ENCODE measurements around the gene OLFML1. TPM values are rescaled to one million over a fixed set of nuclear protein-coding genes. Genes with fewer than 3 reads are reported as not detected.

The OLFML1 gene
- total RNA-seq, 4 donors from 2014 or later, result 5.0 to 111 (median 23.8) TPM

DNA sequence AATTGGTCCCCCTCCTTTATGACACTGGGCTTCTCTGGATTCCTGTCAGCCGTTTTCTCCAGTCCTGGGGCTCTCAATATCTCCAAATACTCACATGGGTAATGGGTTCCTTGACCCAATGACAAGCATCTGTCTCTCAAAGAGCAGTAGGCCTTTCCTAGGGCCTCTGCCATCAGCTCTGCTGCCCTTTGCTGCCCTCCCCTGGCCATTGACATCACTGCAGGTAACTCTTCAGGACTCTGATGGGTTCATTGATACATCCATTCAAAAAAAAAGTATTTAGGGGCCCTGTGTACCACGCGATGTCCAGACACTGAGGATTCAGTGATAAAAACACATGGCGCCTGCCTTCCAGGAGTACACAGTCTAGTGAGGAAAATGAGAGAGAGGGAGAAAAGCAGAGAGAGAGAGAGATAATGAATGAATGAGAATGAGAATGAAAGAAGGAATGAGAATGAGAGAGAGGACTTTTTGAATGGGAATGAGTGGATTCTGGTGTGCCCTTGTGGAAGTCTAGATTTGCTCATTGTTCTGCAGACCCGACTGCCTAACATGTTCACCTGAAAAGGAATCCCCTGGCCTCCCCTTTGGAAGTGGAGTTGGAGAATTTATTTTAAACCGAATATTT is 42.6 kb upstream of the OLFML1 start:
- H3K36me3 ChIP-seq, result no peaks in the 10 kb centered on the region
- no peaks in the 10 kb centered on the region for H3K9me3 ChIP-seq
- H3K27ac ChIP-seq, result no peak overlapping the region
- H3K27me3 ChIP-seq, result no peaks in the 10 kb centered on the region
- intact Hi-C loops (cut with DNase I; ENCODE audit: low total_unique reads), result no loop called here
- peak; percentile 51 to 61 for DNase-seq
- H3K4me1 ChIP-seq, result no peaks in the 10 kb centered on the region
- H3K4me3 ChIP-seq, result no peak overlapping the region
- TF ChIP-seq, protein P1, sequence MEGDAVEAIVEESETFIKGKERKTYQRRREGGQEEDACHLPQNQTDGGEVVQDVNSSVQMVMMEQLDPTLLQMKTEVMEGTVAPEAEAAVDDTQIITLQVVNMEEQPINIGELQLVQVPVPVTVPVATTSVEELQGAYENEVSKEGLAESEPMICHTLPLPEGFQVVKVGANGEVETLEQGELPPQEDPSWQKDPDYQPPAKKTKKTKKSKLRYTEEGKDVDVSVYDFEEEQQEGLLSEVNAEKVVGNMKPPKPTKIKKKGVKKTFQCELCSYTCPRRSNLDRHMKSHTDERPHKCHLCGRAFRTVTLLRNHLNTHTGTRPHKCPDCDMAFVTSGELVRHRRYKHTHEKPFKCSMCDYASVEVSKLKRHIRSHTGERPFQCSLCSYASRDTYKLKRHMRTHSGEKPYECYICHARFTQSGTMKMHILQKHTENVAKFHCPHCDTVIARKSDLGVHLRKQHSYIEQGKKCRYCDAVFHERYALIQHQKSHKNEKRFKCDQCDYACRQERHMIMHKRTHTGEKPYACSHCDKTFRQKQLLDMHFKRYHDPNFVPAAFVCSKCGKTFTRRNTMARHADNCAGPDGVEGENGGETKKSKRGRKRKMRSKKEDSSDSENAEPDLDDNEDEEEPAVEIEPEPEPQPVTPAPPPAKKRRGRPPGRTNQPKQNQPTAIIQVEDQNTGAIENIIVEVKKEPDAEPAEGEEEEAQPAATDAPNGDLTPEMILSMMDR (IDR thresholded peaks at IDR 0.05), result peak; percentile 59 to 76 (median 66)
- TF ChIP-seq POLR2A (IDR thresholded peaks at IDR 0.05), result no peak

DNA sequence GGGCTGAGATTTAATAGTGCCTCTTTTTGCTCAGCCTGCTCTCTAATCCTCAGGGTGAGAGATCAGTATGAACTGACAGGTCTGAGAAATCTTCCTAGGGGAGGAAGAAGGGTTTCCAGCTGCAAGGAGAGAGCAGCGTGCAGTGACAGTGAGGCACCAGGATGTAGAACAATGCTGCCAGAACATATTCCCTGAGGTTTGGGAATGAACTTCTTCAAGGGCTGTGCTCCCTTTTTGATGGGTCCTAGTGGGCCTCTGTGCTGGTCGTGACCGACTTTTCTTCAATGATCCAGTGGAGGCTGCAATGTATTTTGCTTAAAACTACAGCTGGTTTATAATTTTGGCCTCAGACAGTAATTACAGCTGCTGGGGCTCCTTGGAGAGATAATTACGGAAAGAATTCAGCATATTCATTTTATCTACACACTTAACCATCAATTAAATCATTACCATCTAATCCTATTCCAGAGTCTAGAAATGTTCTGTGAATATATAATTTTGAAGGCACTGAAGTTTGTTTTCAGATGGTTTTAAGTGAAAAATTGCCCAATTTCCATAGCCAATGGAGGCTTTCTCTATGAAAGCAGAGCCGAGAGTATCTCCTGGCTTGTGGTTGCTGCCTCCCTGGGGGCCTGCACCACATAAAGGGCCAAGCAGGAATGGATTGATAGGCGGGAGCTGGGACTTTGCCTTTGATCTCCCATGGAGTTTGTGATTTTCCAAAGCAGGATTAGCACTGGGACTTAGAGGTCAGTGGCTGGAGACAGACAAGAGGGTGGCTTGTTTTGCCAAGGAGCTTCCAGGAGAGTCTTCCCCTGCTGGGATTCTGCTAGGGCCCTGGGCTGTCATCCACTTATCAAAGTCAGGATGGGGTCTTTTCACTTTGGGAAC is 41.0 kb upstream of the OLFML1 start:
- H3K4me1 ChIP-seq, result no peaks in the 10 kb centered on the region
- intact Hi-C loops (cut with DNase I; ENCODE audit: low total_unique reads), result no loop called here
- TF ChIP-seq, protein P1 (IDR thresholded peaks at IDR 0.05), result no peak
- TF ChIP-seq POLR2A (IDR thresholded peaks at IDR 0.05), result no peak
- DNase-seq, result no peak
- H3K27me3 ChIP-seq, result no peaks in the 10 kb centered on the region
- H3K9me3 ChIP-seq, result no peaks in the 10 kb centered on the region
- no peaks in the 10 kb centered on the region for H3K36me3 ChIP-seq
- no peak overlapping the region for H3K27ac ChIP-seq
- no peak overlapping the region for H3K4me3 ChIP-seq

GRCh38 chr11:7445564-7445963 is 39.7 kb upstream of the OLFML1 start:
- H3K9me3 ChIP-seq, result no peaks in the 10 kb centered on the region
- no peaks in the 10 kb centered on the region for H3K27me3 ChIP-seq
- H3K27ac ChIP-seq, result no peak overlapping the region
- DNase-seq, result no peak
- no peaks in the 10 kb centered on the region for H3K36me3 ChIP-seq
- no peak for TF ChIP-seq POLR2A (IDR thresholded peaks at IDR 0.05)
- TF ChIP-seq, protein P1 (IDR thresholded peaks at IDR 0.05), result no peak
- H3K4me3 ChIP-seq, result no peak overlapping the region
- H3K4me1 ChIP-seq, result no peaks in the 10 kb centered on the region
- intact Hi-C loops (cut with DNase I; ENCODE audit: low total_unique reads), result no loop called here

GRCh38 chr11:7448201-7448600 is 37.1 kb upstream of the OLFML1 start:
- Histone ChIP-seq H3K27me3 (no peaks in the 10 kb centered on the region), H3K4me1 (no peaks in the 10 kb centered on the region), H3K4me3 (no peak overlapping the region), H3K27ac (no peak overlapping the region), H3K9me3 (no peaks in the 10 kb centered on the region), H3K36me3 (no peaks in the 10 kb centered on the region)
- TF ChIP-seq, protein P1 (IDR thresholded peaks at IDR 0.05), result no peak
- no peak for DNase-seq
- intact Hi-C loops (cut with DNase I; ENCODE audit: low total_unique reads), result no loop called here

DNA sequence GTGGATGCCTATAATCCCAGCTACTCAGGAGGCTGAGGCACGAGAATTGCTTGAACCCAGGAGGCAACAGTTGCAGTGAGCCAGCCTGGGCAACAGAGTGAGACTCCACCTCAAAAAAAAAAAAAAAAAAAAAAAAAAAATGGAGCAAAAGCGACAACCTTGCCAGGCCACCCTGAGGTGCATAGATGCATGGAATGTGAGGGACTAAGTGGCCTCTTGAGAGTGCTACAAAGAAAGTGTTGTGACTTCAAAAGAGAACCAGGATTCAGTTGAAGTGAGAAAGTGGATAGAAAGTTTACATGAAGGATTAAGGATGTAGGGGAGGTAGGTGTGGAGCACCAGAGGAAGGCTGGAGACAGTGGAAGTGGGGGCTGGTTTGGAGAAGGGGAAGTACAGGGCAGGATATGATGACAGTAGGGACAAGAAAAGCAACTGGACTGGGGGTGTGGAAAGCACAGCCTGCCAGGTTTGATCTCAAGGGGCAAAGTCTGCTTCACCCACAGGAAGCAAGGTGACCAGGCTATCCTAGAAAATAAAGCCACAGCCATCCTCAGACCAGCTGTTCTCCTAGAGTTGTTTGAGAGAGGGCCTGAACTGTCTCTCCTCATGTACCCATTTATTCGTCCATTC is 36.0 kb upstream of the OLFML1 start:
- H3K4me1 ChIP-seq, result no peaks in the 10 kb centered on the region
- intact Hi-C loops (cut with DNase I; ENCODE audit: low total_unique reads), result no loop called here
- TF ChIP-seq, protein P1 (IDR thresholded peaks at IDR 0.05), result no peak
- TF ChIP-seq POLR2A (IDR thresholded peaks at IDR 0.05), result no peak
- DNase-seq, result no peak
- no peaks in the 10 kb centered on the region for H3K27me3 ChIP-seq
- H3K4me3 ChIP-seq, result no peak overlapping the region
- no peaks in the 10 kb centered on the region for H3K36me3 ChIP-seq
- no peaks in the 10 kb centered on the region for H3K9me3 ChIP-seq
- H3K27ac ChIP-seq, result no peak overlapping the region

All from uterus (tissue), 4 donors.